ENCODE data around the gene NOL11. TPM values are rescaled to one million over a fixed set of nuclear protein-coding genes. Genes with fewer than 3 reads are reported as not detected.

NOL11 gene
- total and polyA plus RNA-seq, 2 of the 4 experiments (the other 2 are of a cell fraction) = 26.2 to 58.3 TPM

GRCh38 chr17:67746704-67747571 lies 29.2 kb downstream of the NOL11 start:
- no peak for ATAC-seq (ENCODE audit: low read depth)

More at GRCh38 chr17:67746704-67747571, 29.2 kb downstream of the NOL11 start:
- CTCF ChIA-PET = no interaction called here
- Histone ChIP-seq H4K5ac (ENCODE audit: low read depth, low read length) (no peak overlapping the region), H3K36me3 (ENCODE audit: control insufficient read depth, insufficient read depth, low read length) (peaks cover 37% of the 10 kb centered on the region), H3K27ac (ENCODE audit: insufficient read depth, low read length) (no peak overlapping the region), H2BK120ac (ENCODE audit: low read depth, low read length) (no peak overlapping the region), H3K4me1 (ENCODE audit: control insufficient read depth, insufficient read depth, low read length) (no peaks in the 10 kb centered on the region), H3K4me3 (ENCODE audit: insufficient read depth, low read depth, low read length) (no peak overlapping the region), H4K20me1 (ENCODE audit: insufficient read depth, low read length) (no peaks in the 10 kb centered on the region), H4K8ac (ENCODE audit: low read depth in 2 of 2, low read length in 2 of 2) (no peak overlapping the region), H3K4me2 (ENCODE audit: low read depth, low read length) (no peak overlapping the region), H3K27me3 (ENCODE audit: control insufficient read depth, insufficient read depth, low read length) (no peaks in the 10 kb centered on the region), H3K9me1 (ENCODE audit: insufficient read depth, low read length) (no peaks in the 10 kb centered on the region), H3K9ac (ENCODE audit: low read depth, low read length) (no peak overlapping the region), H3K23ac (ENCODE audit: low read depth, low read length) (no peak overlapping the region), H3K14ac (replicated peaks; ENCODE audit: low read depth, low read length) (no peak overlapping the region), H2BK5ac (ENCODE audit: low read depth, low read length, poor library complexity, severe bottlenecking) (no peak overlapping the region), H4K91ac (ENCODE audit: insufficient read depth, low read depth, low read length) (no peak overlapping the region), H2AK9ac (replicated peaks; ENCODE audit: low read depth, low read length, poor library complexity) (no peak overlapping the region), H3K79me1 (ENCODE audit: low read depth in 1 of 2, low read length in 2 of 2) (0 out of 4 replicates have a peak, but pooled peaks cover 0 to 3% of the 10 kb centered on the region in 2 experiments), H3K9me3 (ENCODE audit: control insufficient read depth, insufficient read depth, low read length) (no peaks in the 10 kb centered on the region), H2BK20ac (ENCODE audit: low read depth, low read length) (no peak overlapping the region), H2BK15ac (ENCODE audit: low read depth, low read length) (no peak overlapping the region), H3K4ac (ENCODE audit: low read depth, low read length) (no peak overlapping the region), H3K18ac (ENCODE audit: low read depth, low read length) (no peak overlapping the region), H2AFZ (replicated peaks; ENCODE audit: low read length, poor library complexity) (no peak overlapping the region), H3K56ac (ENCODE audit: extremely low read depth, insufficient read depth, low read length) (no peak overlapping the region), H2AK5ac (ENCODE audit: low read depth, low read length) (no peak overlapping the region)
- BruUV-seq (replicated peaks) = no TSS peak
- WGBS, 2 experiments (ENCODE audit: extremely low coverage in 2 of 2, insufficient read length in 1 of 2) = 97% methylated on average over 9 of the region's 14 CpGs; no CpG with 5 or more reads in 1 of the 2 experiments
- DNase-seq = no peak
- dilution Hi-C loops (cut with HindIII; ENCODE audit: low sequenced_read_pairs, unreplicated experiment) = no loop called here
- POLR2A ChIA-PET (ENCODE audit: unreplicated experiment) = no interaction called here
- intact Hi-C loops (cut with micrococcal nuclease) = loop anchor here (10.0 kb wide), 1 partner anchor 168 kb away; no protein-coding TSS in a partner anchor
- TF ChIP-seq MXI1 (IDR thresholded peaks at IDR 0.05; ENCODE audit: borderline replicate concordance, low read depth, low read length) (no peak), POLR2A (IDR thresholded peaks at IDR 0.05; ENCODE audit: low read depth, low read length) (no peak), USF2 (IDR thresholded peaks at IDR 0.05; ENCODE audit: low read depth, low read length) (no peak), RFX5 (IDR thresholded peaks at IDR 0.05; ENCODE audit: low read depth, low read length) (no peak), CTCF (conservative IDR thresholded peaks at IDR 0.05; ENCODE audit: low read depth, low read length) (no peak), RCOR1 (IDR thresholded peaks at IDR 0.05; ENCODE audit: insufficient replicate concordance, low read length) (no peak)
- in situ Hi-C loops (cut with MboI; ENCODE audit: low sequenced_read_pairs) = no loop called here
